Loucy (cell line): Measurements from ENCODE around the gene ASB8.

Experiments
- H2AFZ ChIP-seq: fragments of 200-600 bp; sonication (generic); 2 replicates; pipeline ENCODE4 v1.6.0; 2016; ENCODE audit warnings: antibody characterized with exemption, mild to moderate bottlenecking, low read length, moderate library complexity
- H3F3A ChIP-seq: fragments of 200-600 bp; 2 replicates; pipeline ENCODE4 v1.6.0; 2016; ENCODE audit warnings: antibody characterized with exemption, low read depth, mild to moderate bottlenecking
- H3K27me3 ChIP-seq: fragments of 200-600 bp; sonication (generic); 2 replicates; pipeline ENCODE4 v1.6.1; 2014; ENCODE audit warnings: low read length, mild to moderate bottlenecking; ENCODE audit not compliant: insufficient read depth, poor library complexity, severe bottlenecking
- H3K36me3 ChIP-seq: fragments of 200-600 bp; sonication (generic); 2 replicates; pipeline ENCODE4 v1.6.1; 2016; ENCODE audit warnings: low read length; ENCODE audit not compliant: insufficient read depth
- H3K4me1 ChIP-seq: fragments of 200-600 bp; sonication (generic); 2 replicates; pipeline ENCODE4 v1.5.1; 2014; ENCODE audit warnings: low read length, mild to moderate bottlenecking; ENCODE audit not compliant: insufficient read depth, poor library complexity, severe bottlenecking
- H3K4me2 ChIP-seq: fragments of 200-600 bp; sonication (generic); 2 replicates; pipeline ENCODE4 v1.6.0; 2014; ENCODE audit warnings: antibody characterized with exemption, low read length, low read depth, mild to moderate bottlenecking; ENCODE audit not compliant: poor library complexity, severe bottlenecking
- H3K4me3 ChIP-seq: fragments of 200-600 bp; sonication (generic); 2 replicates; pipeline ENCODE4 v1.5.1; 2014; ENCODE audit warnings: low read length, mild to moderate bottlenecking, mixed read lengths; ENCODE audit not compliant: poor library complexity, severe bottlenecking
- H3K79me2 ChIP-seq: fragments of 200-600 bp; sonication (generic); 2 replicates; pipeline ENCODE4 v1.6.1; 2014; ENCODE audit warnings: low read length; ENCODE audit not compliant: insufficient read depth
- H3K9ac ChIP-seq: fragments of 200-600 bp; sonication (generic); 2 replicates; pipeline ENCODE4 v1.6.0; 2014; ENCODE audit warnings: mild to moderate bottlenecking, low read depth, low read length, moderate library complexity; ENCODE audit not compliant: poor library complexity, severe bottlenecking
- H3K9me2 ChIP-seq: fragments of 200-600 bp; sonication (generic); replicated peaks from 2 replicates; pipeline ENCODE4 v1.6.1; 2016; ENCODE audit warnings: low read depth, low read length, mixed read lengths
- H3K9me3 ChIP-seq: fragments of 200-600 bp; sonication (generic); 2 replicates; pipeline ENCODE4 v1.6.1; 2014; ENCODE audit warnings: mild to moderate bottlenecking, antibody characterized with exemption, low read length, low read depth; ENCODE audit not compliant: insufficient read depth
- H4K20me1 ChIP-seq: fragments of 200-600 bp; sonication (generic); 2 replicates; pipeline ENCODE4 v1.6.0; 2014; ENCODE audit warnings: antibody characterized with exemption, low read length, mild to moderate bottlenecking; ENCODE audit not compliant: insufficient read depth, poor library complexity, severe bottlenecking
- CTCF ChIP-seq: fragments of 200-600 bp; sonication (generic); conservative IDR thresholded peaks from 2 replicates; pipeline ENCODE4 v1.5.1; 2014; ENCODE audit warnings: mild to moderate bottlenecking, antibody characterized with exemption, low read length
- EZH2phosphoT487 ChIP-seq: fragments of 200-600 bp; IDR thresholded peaks from 2 replicates; pipeline ENCODE4 v1.6.1; 2018; ENCODE audit warnings: antibody characterized with exemption, mild to moderate bottlenecking, moderate library complexity, borderline replicate concordance

The ASB8 gene

GRCh38 chr12:48201516-48201915 lies 44.2 kb upstream of the ASB8 start:
- Histone ChIP-seq H3F3A (no peaks in the 10 kb centered on the region), H3K9me3 (peaks cover under 1% of the 10 kb centered on the region; the same call in 1 of the 2 replicates), H3K36me3 (no peaks in the 10 kb centered on the region), H3K4me2 (no peak overlapping the region), H3K4me3 (no peak overlapping the region), H3K9me2 (no peaks in the 10 kb centered on the region), H3K79me2 (peaks cover 15% of the 10 kb centered on the region), H3K27me3 (no peaks in the 10 kb centered on the region), H3K4me1 (peaks cover 37% of the 10 kb centered on the region), H4K20me1 (peaks cover 8% of the 10 kb centered on the region), H2AFZ (no peak overlapping the region), H3K9ac (no peak overlapping the region)
- TF ChIP-seq EZH2phosphoT487 (no peak), CTCF (no peak)

- Histone ChIP-seq H3F3A (no peaks in the 10 kb centered on the region), H3K9me2 (no peaks in the 10 kb centered on the region), H3K9me3 (no peaks in the 10 kb centered on the region), H4K20me1 (peaks cover 8% of the 10 kb centered on the region), H3K4me3 (no peak overlapping the region), H3K4me2 (peak overlapping the region; percentile 95), H3K36me3 (no peaks in the 10 kb centered on the region), H2AFZ (no peak overlapping the region), H3K4me1 (peaks cover 37% of the 10 kb centered on the region), H3K9ac (no peak overlapping the region), H3K27me3 (no peaks in the 10 kb centered on the region), H3K79me2 (peaks cover 15% of the 10 kb centered on the region)
- TF ChIP-seq CTCF (no peak), EZH2phosphoT487 (no peak)
These were observed 43.8 kb upstream of the ASB8 start for GRCh38 chr12:48201091-48201490.

- Histone ChIP-seq H4K20me1 (peaks cover 8% of the 10 kb centered on the region), H3K36me3 (no peaks in the 10 kb centered on the region), H3K4me1 (peaks cover 37% of the 10 kb centered on the region), H3F3A (no peaks in the 10 kb centered on the region), H3K79me2 (peaks cover 15% of the 10 kb centered on the region), H3K4me3 (peak overlapping the region; percentile 92), H2AFZ (no peak overlapping the region), H3K9me3 (no peaks in the 10 kb centered on the region), H3K9me2 (no peaks in the 10 kb centered on the region), H3K9ac (peak overlapping the region; percentile 96), H3K27me3 (no peaks in the 10 kb centered on the region), H3K4me2 (peak overlapping the region; percentile 95)
- no peak for TF ChIP-seq CTCF
- TF ChIP-seq EZH2phosphoT487: no peak
These were observed 42.5 kb upstream of the ASB8 start for GRCh38 chr12:48199774-48200221.
